H1 (cell line): ENCODE measurements around the gene ZHX3. TPM values are rescaled to one million over a fixed set of nuclear protein-coding genes. Genes with fewer than 3 reads are reported as not detected.
A peak's percentile ranks its signal among the peaks of the same experiment; 100 is the strongest.

Experiments used
- EP300 ChIP-seq, 2 experiments: IDR thresholded peaks; 1 replicate in 1 of 2; 2 replicates in 1 of 2; pipeline ENCODE4 v1.6.1; 2011 to 2012; ENCODE audit warnings: low read depth in 2 of 2, low read length in 2 of 2, mild to moderate bottlenecking in 2 of 2, borderline replicate concordance in 1 of 2, inconsistent platforms in 1 of 2, moderate library complexity in 1 of 2
- FOSL1 ChIP-seq: IDR thresholded peaks from 2 replicates; pipeline ENCODE4 v1.6.1; 2011; ENCODE audit warnings: mild to moderate bottlenecking, low read depth, low read length, moderate library complexity; ENCODE audit not compliant: insufficient read depth
- HDAC2 ChIP-seq, 2 experiments: fragments of 300-600 bp in 1 of 2; sonication (generic) in 1 of 2; IDR thresholded peaks; 2 replicates each; pipeline ENCODE4 v1.6.1; 2011 to 2012; ENCODE audit warnings: low read depth in 2 of 2, low read length in 2 of 2, mild to moderate bottlenecking in 2 of 2, moderate library complexity in 2 of 2, borderline replicate concordance in 1 of 2, inconsistent platforms in 1 of 2
- MAFK ChIP-seq: IDR thresholded peaks from 2 replicates; pipeline ENCODE4 v1.6.1; 2012; ENCODE audit warnings: low read depth, mild to moderate bottlenecking, improper control_type of control experiment, low read length
- NANOG ChIP-seq: IDR thresholded peaks from 2 replicates; pipeline ENCODE4 v1.6.1; 2011; ENCODE audit warnings: low read length, low read depth, mild to moderate bottlenecking, inconsistent platforms; ENCODE audit not compliant: insufficient read depth, poor library complexity, severe bottlenecking
- POLR2AphosphoS5 ChIP-seq: IDR thresholded peaks from 2 replicates; pipeline ENCODE4 v1.6.1; 2011; ENCODE audit warnings: low read depth, low read length
- SIN3A ChIP-seq, 2 experiments: IDR thresholded peaks in 1 of 2; conservative IDR thresholded peaks in 1 of 2; 2 replicates each; pipeline ENCODE4 v1.6.1; 2011 to 2012; ENCODE audit warnings: low read length in 2 of 2, improper control_type of control experiment in 1 of 2, low read depth in 1 of 2, mild to moderate bottlenecking in 1 of 2
- TAF7 ChIP-seq: optimal IDR thresholded peaks from 2 replicates; pipeline ENCODE3; 2011; ENCODE audit warnings: low read depth, mild to moderate bottlenecking, inconsistent platforms, low read length, moderate library complexity, borderline replicate concordance
- TBP ChIP-seq: IDR thresholded peaks from 2 replicates; pipeline ENCODE4 v1.6.1; 2011; ENCODE audit warnings: low read depth, low read length, improper control_type of control experiment
- TCF12 ChIP-seq: IDR thresholded peaks from 2 replicates; pipeline ENCODE4 v1.6.1; 2011; ENCODE audit warnings: low read depth, mild to moderate bottlenecking, low read length
- YY1 ChIP-seq: IDR thresholded peaks from 2 replicates; pipeline ENCODE4 v1.6.1; 2011; ENCODE audit warnings: low read depth, mild to moderate bottlenecking, low read length
- ZNF274 ChIP-seq: IDR thresholded peaks from 2 replicates; pipeline ENCODE4 v1.7.0; 2012; ENCODE audit warnings: low read length, borderline replicate concordance; ENCODE audit errors: extremely low read depth
- polyA plus RNA-seq, 7 experiments: library from polyadenylated mRNA; depleted of rRNA in 3 of 7; stranded (reverse) in 5 of 7; unstranded in 2 of 7; fragments of >200 nt in 5 of 7; fragments of 200-250 nt in 2 of 7; gene quantifications; 1 replicate in 5 of 7; 2 replicates in 1 of 7; 4 replicates in 1 of 7; pipeline versions ENCODE4 v1.2.1 to v1.2.3, GENCODE V29; 2011 to 2013; ENCODE audit warnings: missing spikeins in 2 of 7, mixed read lengths in 2 of 7
- total RNA-seq: library from RNA; stranded (reverse); fragmentation: NEBNext Ultra II Directional; extraction: Animal tissue kit (Norgen Biotek cat#: 25700); gene quantifications from 2 replicates; pipeline ENCODE4 v1.2.1, GENCODE V29; 2021
- TF ChIP-seq, protein P1 (sequence below): IDR thresholded peaks from 2 replicates; pipeline ENCODE4 v1.6.1; 2011; ENCODE audit warnings: low read depth, mild to moderate bottlenecking, low read length; ENCODE audit not compliant: insufficient read depth

The ZHX3 gene
- total and polyA plus RNA-seq, 2 of the 8 experiments (the other 6 are each of a cell fraction or from before 2014, with no cell fraction given) = 1.00 to 7.8 TPM

DNA sequence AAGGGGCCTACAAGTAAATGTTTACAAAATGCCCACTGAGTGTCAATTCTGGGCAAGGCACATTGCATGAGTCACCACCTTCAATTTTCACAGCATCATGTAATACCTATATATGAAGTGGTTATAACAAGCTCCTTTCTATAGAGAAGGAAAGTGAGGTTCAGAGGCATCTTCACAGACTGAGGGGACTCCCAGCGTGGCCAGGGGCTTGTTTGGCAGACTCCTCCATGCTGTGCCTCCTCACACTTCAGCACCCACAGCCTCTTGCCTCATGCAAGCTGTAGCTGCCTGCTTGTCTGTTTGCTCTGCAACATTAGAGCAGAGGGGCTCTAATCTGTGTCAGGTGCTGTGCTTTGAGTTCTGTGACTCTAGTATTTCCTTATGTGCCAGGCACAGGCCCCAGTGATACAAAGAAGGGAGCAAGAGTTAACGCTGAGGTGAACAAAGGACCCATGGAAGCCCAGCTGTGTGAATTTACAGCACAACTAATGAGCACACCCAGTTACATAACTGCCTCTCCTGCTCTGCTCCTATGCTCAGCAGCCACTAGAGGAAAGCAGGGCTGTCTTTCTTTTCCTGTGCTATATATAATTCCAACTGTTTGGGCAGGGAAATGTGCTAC is 72.3 kb downstream of the ZHX3 start (continued):
- TF ChIP-seq ZNF274 (no peak), SIN3A (conservative IDR thresholded peaks at IDR 0.05 in 1 of 2, IDR thresholded peaks at IDR 0.05 in 1 of 2; ENCODE audit: low read depth in 1 of 2, low read length in 2 of 2) (no peak), TAF7 (no peak), YY1 (no peak), POLR2AphosphoS5 (peak; percentile 82; the same call in 1 of the 2 replicates), FOSL1 (no peak), TBP (no peak), TCF12 (peak; percentile 96), EP300 (IDR thresholded peaks at IDR 0.05; ENCODE audit: borderline replicate concordance in 1 of 2, low read depth in 2 of 2, low read length in 2 of 2) (peak in 1 of 2 experiments; percentile 34; a peak in 1 of 3 replicates), NANOG (peak; percentile 77), HDAC2 (IDR thresholded peaks at IDR 0.05; ENCODE audit: borderline replicate concordance in 1 of 2, low read depth in 2 of 2, low read length in 2 of 2) (peak in 1 of 2 experiments; percentile 90; a peak in 1 of 4 replicates), MAFK (no peak)
- TF ChIP-seq, protein P1, sequence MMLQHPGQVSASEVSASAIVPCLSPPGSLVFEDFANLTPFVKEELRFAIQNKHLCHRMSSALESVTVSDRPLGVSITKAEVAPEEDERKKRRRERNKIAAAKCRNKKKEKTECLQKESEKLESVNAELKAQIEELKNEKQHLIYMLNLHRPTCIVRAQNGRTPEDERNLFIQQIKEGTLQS = no peak
